Measurements from ENCODE around the gene EHD3.

EHD3 gene

GRCh38 chr2:31237348-31238017 lies 3.5 kb downstream of the EHD3 start:
- no peak for DNase-seq (ENCODE audit: low spot score)

- peak; percentile 85 for DNase-seq (ENCODE audit: low spot score)
These were observed 4.4 kb downstream of the EHD3 start for GRCh38 chr2:31238126-31238905.

GRCh38 chr2:31238906-31239592 lies 5.1 kb downstream of the EHD3 start:
- no peak for DNase-seq (ENCODE audit: low spot score)

- peak; percentile 33 for DNase-seq (ENCODE audit: low spot score)
These were observed 5.7 kb downstream of the EHD3 start for GRCh38 chr2:31239593-31240177.

- DNase-seq (ENCODE audit: low spot score), result no peak
These were observed 6.7 kb downstream of the EHD3 start for GRCh38 chr2:31240381-31241365.

- DNase-seq (ENCODE audit: low spot score), result no peak
These were observed 7.8 kb downstream of the EHD3 start for GRCh38 chr2:31241625-31242270.

- DNase-seq (ENCODE audit: low spot score), result no peak
These were observed 9.1 kb downstream of the EHD3 start for GRCh38 chr2:31243053-31243452.

GRCh38 chr2:31244101-31244500 lies 10.1 kb downstream of the EHD3 start:
- DNase-seq (ENCODE audit: low spot score), result no peak

- no peak for DNase-seq (ENCODE audit: low spot score)
These were observed 12.4 kb downstream of the EHD3 start for GRCh38 chr2:31246184-31246852.

- no peak for DNase-seq (ENCODE audit: low spot score)
These were observed 13.8 kb downstream of the EHD3 start for GRCh38 chr2:31247711-31248110.

GRCh38 chr2:31248139-31248538 lies 14.2 kb downstream of the EHD3 start:
- no peak for DNase-seq (ENCODE audit: low spot score)

- DNase-seq (ENCODE audit: low spot score), result no peak
These were observed 15.2 kb downstream of the EHD3 start for GRCh38 chr2:31249009-31249690.

GRCh38 chr2:31251018-31251417 lies 17.1 kb downstream of the EHD3 start:
- DNase-seq (ENCODE audit: low spot score), result no peak

- no peak for DNase-seq (ENCODE audit: low spot score)
These were observed 17.9 kb downstream of the EHD3 start for GRCh38 chr2:31251851-31252250.

- DNase-seq (ENCODE audit: low spot score), result no peak
These were observed 19.6 kb downstream of the EHD3 start for GRCh38 chr2:31253356-31254131.

GRCh38 chr2:31254237-31255203 lies 20.6 kb downstream of the EHD3 start:
- no peak for DNase-seq (ENCODE audit: low spot score)

- no peak for DNase-seq (ENCODE audit: low spot score)
These were observed 22.1 kb downstream of the EHD3 start for GRCh38 chr2:31255911-31256571.
